IPS-15b (cell line): ENCODE results near the gene ETFRF1.
A peak's percentile ranks its signal among the peaks of the same experiment; 100 is the strongest.

ENCODE experiments used
- H3K27me3 ChIP-seq: one replicate; pipeline ENCODE4 v1.6.1; 2013; ENCODE audit warnings: low read length; ENCODE audit not compliant: control insufficient read depth, insufficient read depth
- H3K36me3 ChIP-seq: one replicate; pipeline ENCODE4 v1.6.1; 2013; ENCODE audit warnings: low read length; ENCODE audit not compliant: control insufficient read depth, insufficient read depth
- H3K4me1 ChIP-seq: one replicate; pipeline ENCODE4 v1.6.1; 2013; ENCODE audit warnings: mild to moderate bottlenecking, low read length; ENCODE audit not compliant: control insufficient read depth, insufficient read depth
- H3K4me3 ChIP-seq: one replicate; pipeline ENCODE4 v1.5.1; 2013; ENCODE audit warnings: low read depth, low read length
- H3K9ac ChIP-seq: one replicate; pipeline ENCODE4 v1.6.1; 2013; ENCODE audit warnings: low read depth, mild to moderate bottlenecking, low read length
- H3K9me3 ChIP-seq: one replicate; pipeline ENCODE4 v1.6.1; 2013; ENCODE audit warnings: mild to moderate bottlenecking, low read length; ENCODE audit not compliant: control insufficient read depth, insufficient read depth

The ETFRF1 gene

GRCh38 chr12:25236626-25237025 lies 41.6 kb downstream of the ETFRF1 start:
- H3K27me3 ChIP-seq, result no peaks in the 10 kb centered on the region
- no peaks in the 10 kb centered on the region for H3K4me1 ChIP-seq
- no peak overlapping the region for H3K4me3 ChIP-seq
- H3K9me3 ChIP-seq, result no peaks in the 10 kb centered on the region
- H3K9ac ChIP-seq, result no peak overlapping the region
- peaks cover 2% of the 10 kb centered on the region for H3K36me3 ChIP-seq

- no peaks in the 10 kb centered on the region for H3K9me3 ChIP-seq
- H3K9ac ChIP-seq, result no peak overlapping the region
- no peak overlapping the region for H3K4me3 ChIP-seq
- H3K4me1 ChIP-seq, result no peaks in the 10 kb centered on the region
- H3K36me3 ChIP-seq, result no peaks in the 10 kb centered on the region
- H3K27me3 ChIP-seq, result no peaks in the 10 kb centered on the region
Observed at GRCh38 chr12:25241167-25242020, 46.4 kb downstream of the ETFRF1 start.

GRCh38 chr12:25242981-25243679 lies 48.1 kb downstream of the ETFRF1 start:
- Histone ChIP-seq H3K4me3 (no peak overlapping the region), H3K27me3 (no peaks in the 10 kb centered on the region), H3K9ac (no peak overlapping the region), H3K9me3 (no peaks in the 10 kb centered on the region), H3K36me3 (no peaks in the 10 kb centered on the region), H3K4me1 (no peaks in the 10 kb centered on the region)

GRCh38 chr12:25243680-25243990 lies 48.6 kb downstream of the ETFRF1 start:
- H3K27me3 ChIP-seq, result no peaks in the 10 kb centered on the region
- no peaks in the 10 kb centered on the region for H3K9me3 ChIP-seq
- no peak overlapping the region for H3K4me3 ChIP-seq
- no peaks in the 10 kb centered on the region for H3K4me1 ChIP-seq
- H3K36me3 ChIP-seq, result no peaks in the 10 kb centered on the region
- no peak overlapping the region for H3K9ac ChIP-seq

GRCh38 chr12:25245491-25245890 lies 50.5 kb downstream of the ETFRF1 start:
- H3K36me3 ChIP-seq, result no peaks in the 10 kb centered on the region
- no peaks in the 10 kb centered on the region for H3K27me3 ChIP-seq
- H3K9me3 ChIP-seq, result no peaks in the 10 kb centered on the region
- no peaks in the 10 kb centered on the region for H3K4me1 ChIP-seq
- H3K4me3 ChIP-seq, result no peak overlapping the region
- no peak overlapping the region for H3K9ac ChIP-seq

- H3K36me3 ChIP-seq, result no peaks in the 10 kb centered on the region
- H3K9ac ChIP-seq, result no peak overlapping the region
- H3K4me3 ChIP-seq, result no peak overlapping the region
- no peaks in the 10 kb centered on the region for H3K9me3 ChIP-seq
- peaks cover 13% of the 10 kb centered on the region for H3K27me3 ChIP-seq
- peaks cover 4% of the 10 kb centered on the region for H3K4me1 ChIP-seq
Observed at GRCh38 chr12:25248137-25248536, 53.1 kb downstream of the ETFRF1 start.

GRCh38 chr12:25248732-25249131 lies 53.7 kb downstream of the ETFRF1 start:
- peaks cover 13% of the 10 kb centered on the region for H3K27me3 ChIP-seq
- no peak overlapping the region for H3K4me3 ChIP-seq
- no peak overlapping the region for H3K9ac ChIP-seq
- no peaks in the 10 kb centered on the region for H3K36me3 ChIP-seq
- no peaks in the 10 kb centered on the region for H3K9me3 ChIP-seq
- peaks cover 4% of the 10 kb centered on the region for H3K4me1 ChIP-seq

GRCh38 chr12:25249931-25250738 lies 55.1 kb downstream of the ETFRF1 start:
- peak overlapping the region; percentile 92 for H3K4me3 ChIP-seq
- H3K4me1 ChIP-seq, result peaks cover 4% of the 10 kb centered on the region
- H3K9me3 ChIP-seq, result no peaks in the 10 kb centered on the region
- no peaks in the 10 kb centered on the region for H3K36me3 ChIP-seq
- H3K27me3 ChIP-seq, result peaks cover 13% of the 10 kb centered on the region
- peak overlapping the region; percentile 58 for H3K9ac ChIP-seq

- Histone ChIP-seq H3K4me1 (peaks cover 4% of the 10 kb centered on the region), H3K9me3 (no peaks in the 10 kb centered on the region)
Observed at GRCh38 chr12:25250744-25251730, 56.0 kb downstream of the ETFRF1 start, which contains the start of gene KRAS. Gene KRAS, minus strand, starts transcription at chr12:25250929.

GRCh38 chr12:25251769-25252168 lies 56.7 kb downstream of the ETFRF1 start:
- H3K27me3 ChIP-seq, result peaks cover 13% of the 10 kb centered on the region
- peaks cover 5% of the 10 kb centered on the region for H3K4me1 ChIP-seq
- peak overlapping the region; percentile 70 for H3K4me3 ChIP-seq
- no peaks in the 10 kb centered on the region for H3K9me3 ChIP-seq
- no peaks in the 10 kb centered on the region for H3K36me3 ChIP-seq
- H3K9ac ChIP-seq, result peak overlapping the region; percentile 4

More at GRCh38 chr12:25250744-25251730, 56.0 kb downstream of the ETFRF1 start, which contains the start of gene KRAS:
- H3K36me3 ChIP-seq, result no peaks in the 10 kb centered on the region
- H3K9ac ChIP-seq, result peak within 1 kb of the TSS; percentile 58
- peak within 1 kb of the TSS; percentile 92 for H3K4me3 ChIP-seq
- H3K27me3 ChIP-seq, result peaks cover 13% of the 10 kb centered on the region

GRCh38 chr12:25252946-25253345 lies 57.9 kb downstream of the ETFRF1 start:
- H3K9ac ChIP-seq, result no peak overlapping the region
- no peaks in the 10 kb centered on the region for H3K36me3 ChIP-seq
- H3K27me3 ChIP-seq, result peaks cover 13% of the 10 kb centered on the region
- H3K4me3 ChIP-seq, result no peak overlapping the region
- no peaks in the 10 kb centered on the region for H3K9me3 ChIP-seq
- H3K4me1 ChIP-seq, result peaks cover 17% of the 10 kb centered on the region
